HCT116 (cell line): ENCODE results near the gene NTNG2.

Experiments used
- CTCF ChIP-seq, 3 experiments: fragments of 200-600 bp in 1 of 3; sonication (generic) in 1 of 3; IDR thresholded peaks in 2 of 3; conservative IDR thresholded peaks in 1 of 3; 2 replicates each; pipeline ENCODE4 v1.5.1; 2012 to 2017; ENCODE audit warnings: low read depth in 2 of 3, low read length in 2 of 3, antibody characterized with exemption in 1 of 3, borderline replicate concordance in 1 of 3, control low read depth in 1 of 3, mild to moderate bottlenecking in 1 of 3, mixed read lengths in 1 of 3, mixed run types in 1 of 3, moderate library complexity in 1 of 3; ENCODE audit not compliant: insufficient read depth in 1 of 3
- SP1 ChIP-seq: IDR thresholded peaks from 2 replicates; pipeline ENCODE4 v1.6.1; 2012; ENCODE audit warnings: low read depth
- TF ChIP-seq, protein P1 (sequence below): IDR thresholded peaks from 2 replicates; pipeline ENCODE4 v1.6.1; 2012

DNA sequence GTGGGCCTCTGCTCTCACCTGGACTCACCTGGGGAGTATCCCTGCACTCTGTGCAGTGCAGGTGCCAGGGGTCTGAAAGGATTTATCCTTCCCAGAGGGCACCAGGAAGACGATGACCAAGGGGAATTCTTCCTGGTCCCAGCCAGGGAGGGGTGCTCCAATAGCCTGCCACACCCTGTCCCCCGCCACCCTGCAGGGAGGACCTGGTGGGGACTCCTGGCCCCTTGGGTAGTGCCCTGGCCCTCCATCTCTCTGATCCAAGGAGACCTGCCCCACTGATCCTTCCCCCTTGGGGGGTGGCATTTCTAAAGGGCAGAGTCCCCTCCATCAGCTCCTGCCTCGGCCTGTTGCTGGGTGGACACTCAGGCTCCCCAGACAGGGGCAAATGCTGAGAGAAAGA, 70.7 kb downstream of the NTNG2 start:
- TF ChIP-seq, protein P1, sequence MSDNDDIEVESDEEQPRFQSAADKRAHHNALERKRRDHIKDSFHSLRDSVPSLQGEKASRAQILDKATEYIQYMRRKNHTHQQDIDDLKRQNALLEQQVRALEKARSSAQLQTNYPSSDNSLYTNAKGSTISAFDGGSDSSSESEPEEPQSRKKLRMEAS = no peak
- no peak for TF ChIP-seq SP1
- TF ChIP-seq CTCF (IDR thresholded peaks at IDR 0.05 in 2 of 3, conservative IDR thresholded peaks at IDR 0.05 in 1 of 3; ENCODE audit: borderline replicate concordance in 1 of 3, insufficient read depth in 1 of 3, low read depth in 2 of 3, low read length in 2 of 3) = no peak
